ENCODE results near the gene TCFL5.

TCFL5 gene

DNA sequence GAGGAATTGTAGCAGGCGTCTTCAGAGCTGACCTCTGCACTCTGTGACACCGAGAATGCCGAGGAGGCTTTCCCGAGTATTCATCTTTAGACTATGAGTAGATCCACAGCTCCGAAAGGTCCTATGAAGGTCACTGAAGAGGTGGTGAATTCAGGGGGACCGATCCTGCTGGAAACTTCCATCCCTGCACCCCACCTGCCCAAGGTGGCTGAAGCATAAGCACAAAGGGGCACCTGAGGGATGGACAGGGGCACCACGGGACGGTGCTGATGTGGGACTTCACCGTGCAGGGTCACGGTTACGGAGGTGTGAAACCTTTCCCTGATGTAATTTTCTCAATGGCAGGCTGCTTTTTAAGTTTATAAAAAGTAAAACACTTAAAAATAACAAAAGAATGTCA is 40.3 kb upstream of the TCFL5 start:
- no peaks in the 10 kb centered on the region for H3K9me3 ChIP-seq (ENCODE audit: control insufficient read depth, low read length)
- 93 to 100% methylated on average over 5 to 6 of the region's 11 CpGs for WGBS, 2 experiments (ENCODE audit: insufficient coverage in 2 of 2)
- peaks cover 79% of the 10 kb centered on the region for H3K36me3 ChIP-seq (ENCODE audit: control insufficient read depth, insufficient read depth, low read length)
- no peak overlapping the region for H3K4me3 ChIP-seq (ENCODE audit: extremely low read depth, insufficient read depth, low read length, poor library complexity, severe bottlenecking)
- no peaks in the 10 kb centered on the region for H3K4me1 ChIP-seq (ENCODE audit: control insufficient read depth, insufficient read depth, low read length, poor library complexity, severe bottlenecking)
- H3K27ac ChIP-seq (ENCODE audit: low read depth, low read length, severe bottlenecking): no peak overlapping the region

DNA sequence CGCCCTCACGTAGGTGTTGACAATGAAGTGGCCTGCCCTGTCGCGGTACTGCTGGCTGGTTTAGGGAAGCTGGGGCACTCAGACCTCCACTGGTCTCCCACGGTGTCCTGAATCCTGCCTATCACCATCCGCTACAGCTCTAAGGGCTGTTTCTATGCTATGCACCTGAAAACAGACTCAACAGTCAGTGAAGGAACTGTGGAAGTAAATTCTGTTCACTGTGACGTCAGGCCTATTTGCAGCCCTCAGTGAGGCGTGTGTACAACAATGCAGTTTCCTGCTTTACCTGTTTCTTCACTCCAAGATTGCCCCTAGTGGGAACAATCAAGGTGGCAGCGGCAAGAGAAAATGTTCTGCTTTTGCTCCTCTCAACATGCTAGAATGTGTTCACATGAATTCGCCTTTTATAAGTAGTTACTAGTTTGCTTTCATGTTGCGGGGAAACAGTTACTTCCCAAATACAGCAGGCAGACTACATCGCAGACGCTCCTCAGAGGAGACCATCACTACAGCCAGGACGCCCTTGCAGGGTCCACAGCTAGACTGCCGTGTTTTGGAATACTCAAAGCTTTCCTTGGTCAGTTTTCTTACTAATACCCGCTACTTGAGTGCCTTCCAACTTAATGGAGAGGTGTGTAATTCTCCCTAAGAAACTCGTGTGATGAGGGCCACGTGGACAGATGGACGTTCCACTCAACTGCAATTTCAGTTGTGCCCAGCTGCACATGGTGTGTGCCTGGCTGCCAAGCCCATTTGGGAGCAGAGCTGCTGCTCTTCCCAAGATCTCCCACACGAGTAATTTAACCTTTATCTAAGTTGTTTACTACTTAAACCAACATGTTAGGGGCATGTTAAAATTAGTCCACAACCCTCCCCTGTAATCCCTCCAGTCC is 39.3 kb upstream of the TCFL5 start:
- no peak overlapping the region for H3K4me3 ChIP-seq (ENCODE audit: extremely low read depth, insufficient read depth, low read length, poor library complexity, severe bottlenecking)
- H3K36me3 ChIP-seq (ENCODE audit: control insufficient read depth, insufficient read depth, low read length): peaks cover 79% of the 10 kb centered on the region
- H3K9me3 ChIP-seq (ENCODE audit: control insufficient read depth, low read length): no peaks in the 10 kb centered on the region
- WGBS, 2 experiments (ENCODE audit: insufficient coverage in 2 of 2): 82 to 85% methylated on average over 19 to 20 of the region's 20 CpGs
- peak overlapping the region; percentile 71 for H3K27ac ChIP-seq (ENCODE audit: low read depth, low read length, severe bottlenecking)
- no peaks in the 10 kb centered on the region for H3K4me1 ChIP-seq (ENCODE audit: control insufficient read depth, insufficient read depth, low read length, poor library complexity, severe bottlenecking)

DNA sequence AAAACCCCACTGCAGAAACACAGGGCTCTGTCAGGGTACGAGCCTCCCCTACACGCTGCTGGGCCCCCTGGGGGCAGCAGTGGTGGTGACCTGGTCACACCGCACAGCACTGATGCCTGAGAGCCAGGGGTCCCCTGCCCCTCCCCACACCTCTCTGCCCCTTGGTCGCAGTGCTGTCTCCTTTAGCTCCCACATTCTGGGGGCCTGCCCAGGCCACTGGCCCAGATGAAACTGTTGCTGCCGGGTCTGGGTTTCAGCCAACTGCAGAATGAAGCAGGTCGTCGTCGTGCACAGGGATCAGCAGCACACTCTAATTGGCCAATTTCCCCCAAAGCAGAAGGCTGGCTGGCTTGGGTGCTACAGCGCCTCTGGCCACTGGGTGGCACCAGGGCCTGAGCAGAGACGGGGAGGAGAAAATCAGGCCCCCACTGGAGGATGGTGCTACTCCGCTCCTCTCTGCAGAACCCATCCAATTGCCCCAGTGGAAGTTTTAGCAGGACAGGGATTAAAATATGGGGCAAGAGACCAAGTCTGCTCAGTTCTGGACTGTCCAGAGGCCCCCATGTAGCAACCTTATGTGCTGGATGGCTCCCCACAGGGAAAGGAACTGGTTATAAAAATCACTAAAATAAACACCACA is 38.5 kb upstream of the TCFL5 start:
- no peak overlapping the region for H3K4me3 ChIP-seq (ENCODE audit: extremely low read depth, insufficient read depth, low read length, poor library complexity, severe bottlenecking)
- WGBS, 2 experiments (ENCODE audit: insufficient coverage in 2 of 2): 13 to 28% methylated on average over 7 to 10 of the region's 11 CpGs

DNA sequence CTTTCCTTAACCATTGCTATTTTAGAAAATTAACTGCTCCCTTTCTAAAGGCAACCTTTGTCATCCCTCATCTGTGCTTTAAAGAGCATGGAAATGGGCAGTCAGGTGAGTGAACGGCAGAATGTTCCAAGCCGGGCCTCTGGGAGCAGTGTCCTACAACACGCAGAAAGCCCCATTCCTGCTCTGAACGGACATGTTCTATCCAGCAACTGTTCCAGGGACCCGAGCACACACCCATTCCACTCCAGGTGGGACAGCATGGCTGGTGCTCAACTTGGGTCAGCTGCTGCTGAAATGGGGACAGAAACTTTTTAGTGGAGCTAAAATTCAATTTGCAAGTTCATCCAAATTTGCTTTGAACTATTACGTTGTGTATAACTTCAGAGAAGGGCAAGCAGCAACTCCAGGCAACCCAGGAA is 38.0 kb upstream of the TCFL5 start:
- Histone ChIP-seq H3K36me3 (ENCODE audit: control insufficient read depth, insufficient read depth, low read length) (peaks cover 79% of the 10 kb centered on the region), H3K4me3 (ENCODE audit: extremely low read depth, insufficient read depth, low read length, poor library complexity, severe bottlenecking) (no peak overlapping the region), H3K9me3 (ENCODE audit: control insufficient read depth, low read length) (no peaks in the 10 kb centered on the region), H3K27ac (ENCODE audit: low read depth, low read length, severe bottlenecking) (no peak overlapping the region), H3K4me1 (ENCODE audit: control insufficient read depth, insufficient read depth, low read length, poor library complexity, severe bottlenecking) (no peaks in the 10 kb centered on the region)
- 83 to 87% methylated on average over 2 to 3 of the region's 6 CpGs for WGBS, 2 experiments (ENCODE audit: insufficient coverage in 2 of 2)

More for the DNA sequence above, 38.5 kb upstream of the TCFL5 start:
- H3K27ac ChIP-seq (ENCODE audit: low read depth, low read length, severe bottlenecking): peak overlapping the region; percentile 71
- H3K9me3 ChIP-seq (ENCODE audit: control insufficient read depth, low read length): no peaks in the 10 kb centered on the region
- no peaks in the 10 kb centered on the region for H3K4me1 ChIP-seq (ENCODE audit: control insufficient read depth, insufficient read depth, low read length, poor library complexity, severe bottlenecking)
- H3K36me3 ChIP-seq (ENCODE audit: control insufficient read depth, insufficient read depth, low read length): peaks cover 78% of the 10 kb centered on the region

DNA sequence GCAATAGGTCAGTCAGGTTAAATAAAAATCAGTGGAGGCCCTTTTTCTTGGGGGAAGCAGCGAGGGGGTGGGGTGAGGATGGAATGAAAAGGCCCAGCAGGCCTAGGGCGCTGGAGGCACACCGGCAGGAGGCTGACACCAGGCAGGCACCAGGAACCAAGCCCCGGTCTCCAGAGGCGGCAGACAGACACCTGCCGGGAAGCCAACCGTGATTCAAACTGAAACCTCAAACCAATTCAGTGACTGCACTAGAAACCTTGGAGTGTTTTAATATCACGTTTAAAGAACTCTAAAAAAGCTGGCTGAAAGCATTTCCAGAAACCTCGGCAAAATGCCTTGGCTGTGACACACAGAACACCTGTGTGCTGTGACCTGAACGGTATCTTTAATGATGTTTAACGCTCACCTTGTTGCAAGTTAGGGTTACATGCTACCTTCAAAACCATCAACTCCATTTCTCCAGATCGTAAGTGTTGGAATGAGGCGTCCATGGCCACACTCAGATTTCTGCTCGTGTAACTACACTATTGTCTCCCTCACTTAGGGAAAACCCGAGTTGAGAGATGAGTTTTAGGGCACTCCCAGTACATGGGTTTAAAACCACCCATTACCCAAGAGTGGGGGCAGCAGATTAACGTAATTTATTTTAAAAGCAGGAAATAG is 37.5 kb upstream of the TCFL5 start:
- Histone ChIP-seq H3K27ac (ENCODE audit: low read depth, low read length, severe bottlenecking) (no peak overlapping the region), H3K4me1 (ENCODE audit: control insufficient read depth, insufficient read depth, low read length, poor library complexity, severe bottlenecking) (no peaks in the 10 kb centered on the region), H3K9me3 (ENCODE audit: control insufficient read depth, low read length) (no peaks in the 10 kb centered on the region), H3K4me3 (ENCODE audit: extremely low read depth, insufficient read depth, low read length, poor library complexity, severe bottlenecking) (no peak overlapping the region), H3K36me3 (ENCODE audit: control insufficient read depth, insufficient read depth, low read length) (peaks cover 79% of the 10 kb centered on the region)
- 79 to 84% methylated on average over 11 to 14 of the region's 16 CpGs for WGBS, 2 experiments (ENCODE audit: insufficient coverage in 2 of 2)

DNA sequence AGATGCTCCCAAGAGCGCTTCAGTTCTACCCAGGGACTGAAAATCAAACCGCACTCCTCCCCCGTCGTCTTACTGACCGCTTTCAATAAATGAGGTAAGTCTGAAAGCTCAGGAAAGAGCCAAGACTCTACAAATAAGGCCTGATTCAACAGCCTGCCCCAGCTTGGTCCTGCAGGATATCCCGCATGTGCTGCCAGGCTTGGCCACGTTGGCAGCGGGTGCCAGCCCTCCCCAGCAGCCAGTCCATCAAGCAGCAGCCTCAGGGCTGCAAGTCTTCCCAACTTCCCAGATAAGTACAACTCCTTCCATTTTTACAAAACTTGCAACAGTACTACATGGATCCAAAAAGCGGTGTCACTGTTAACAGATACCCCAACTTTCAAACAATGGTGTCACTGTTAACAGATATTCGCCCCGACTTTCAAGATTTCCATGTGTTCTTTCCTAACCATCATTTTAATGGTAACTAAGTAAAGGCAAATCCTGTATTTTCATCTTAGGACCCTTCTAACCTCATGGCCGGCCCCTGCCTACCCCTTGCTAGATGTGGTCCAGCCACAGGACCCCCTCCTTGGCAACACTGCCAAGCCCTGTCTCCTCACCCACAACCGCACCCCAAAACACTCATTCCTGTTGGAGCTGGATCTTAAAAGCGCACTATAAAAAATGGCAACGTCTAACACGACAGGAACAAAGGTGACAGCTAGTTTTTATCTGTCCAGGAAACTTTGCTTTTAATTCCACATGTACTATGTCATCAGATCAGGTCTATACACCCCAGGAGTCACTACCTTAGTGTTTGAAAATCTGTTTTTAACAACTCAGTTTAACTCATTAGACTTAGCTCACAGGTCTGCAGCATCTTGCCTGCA is 36.7 kb upstream of the TCFL5 start:
- Histone ChIP-seq H3K9me3 (ENCODE audit: control insufficient read depth, low read length) (no peaks in the 10 kb centered on the region), H3K4me1 (ENCODE audit: control insufficient read depth, insufficient read depth, low read length, poor library complexity, severe bottlenecking) (no peaks in the 10 kb centered on the region), H3K36me3 (ENCODE audit: control insufficient read depth, insufficient read depth, low read length) (peaks cover 79% of the 10 kb centered on the region), H3K27ac (ENCODE audit: low read depth, low read length, severe bottlenecking) (no peak overlapping the region), H3K4me3 (ENCODE audit: extremely low read depth, insufficient read depth, low read length, poor library complexity, severe bottlenecking) (no peak overlapping the region)
- WGBS, 2 experiments (ENCODE audit: insufficient coverage in 2 of 2): 98 to 99% methylated on average over 14 to 15 of the region's 16 CpGs

DNA sequence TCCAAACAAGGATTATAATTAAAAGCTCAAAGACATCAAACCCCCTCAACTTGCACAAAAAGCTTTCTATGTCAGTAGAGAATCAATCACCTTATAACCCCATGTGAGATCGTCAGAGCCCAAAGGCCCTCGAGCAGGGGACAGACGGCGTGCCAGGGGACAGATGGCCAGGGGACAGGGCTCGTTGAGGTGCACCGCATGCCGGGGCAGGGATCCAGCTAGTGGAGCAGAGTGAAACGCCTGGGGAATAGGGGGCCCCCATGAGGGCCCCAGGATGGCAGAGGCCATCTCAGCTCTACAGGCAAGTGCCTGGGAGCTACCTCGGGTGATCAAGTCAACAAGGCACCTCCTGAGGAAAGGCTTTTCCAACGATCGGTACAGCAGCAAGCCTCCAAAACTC is 36.0 kb upstream of the TCFL5 start:
- no peak overlapping the region for H3K27ac ChIP-seq (ENCODE audit: low read depth, low read length, severe bottlenecking)
- H3K4me1 ChIP-seq (ENCODE audit: control insufficient read depth, insufficient read depth, low read length, poor library complexity, severe bottlenecking): no peaks in the 10 kb centered on the region
- H3K9me3 ChIP-seq (ENCODE audit: control insufficient read depth, low read length): no peaks in the 10 kb centered on the region
- peaks cover 79% of the 10 kb centered on the region for H3K36me3 ChIP-seq (ENCODE audit: control insufficient read depth, insufficient read depth, low read length)
- 91 to 94% methylated on average over 4 to 7 of the region's 11 CpGs for WGBS, 2 experiments (ENCODE audit: insufficient coverage in 2 of 2)
- H3K4me3 ChIP-seq (ENCODE audit: extremely low read depth, insufficient read depth, low read length, poor library complexity, severe bottlenecking): no peak overlapping the region

DNA sequence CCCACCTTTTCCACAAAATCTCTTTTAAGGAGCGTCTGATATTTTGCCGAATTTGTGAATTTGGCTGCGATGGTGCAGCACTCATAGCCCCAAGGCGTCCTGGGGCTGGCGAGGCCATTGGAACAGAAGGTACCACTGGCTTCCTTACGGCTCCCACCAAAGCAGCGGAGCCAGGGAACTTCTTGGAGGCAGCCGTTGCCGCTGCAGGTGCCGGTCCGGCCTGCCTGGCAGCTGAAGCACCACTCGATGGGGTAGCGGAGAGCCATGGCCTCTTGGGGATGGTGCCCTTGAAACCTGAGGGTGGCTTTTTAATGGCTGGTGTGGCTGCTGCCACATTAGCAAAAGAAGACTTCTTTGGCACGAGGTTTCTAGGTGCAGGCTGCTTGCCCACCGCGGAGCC is 34.9 kb upstream of the TCFL5 start:
- 97 to 98% methylated on average over 14 to 15 of the region's 16 CpGs for WGBS, 2 experiments (ENCODE audit: insufficient coverage in 2 of 2)
- Histone ChIP-seq H3K9me3 (ENCODE audit: control insufficient read depth, low read length) (no peaks in the 10 kb centered on the region), H3K4me1 (ENCODE audit: control insufficient read depth, insufficient read depth, low read length, poor library complexity, severe bottlenecking) (peaks cover 8% of the 10 kb centered on the region), H3K27ac (ENCODE audit: low read depth, low read length, severe bottlenecking) (no peak overlapping the region), H3K36me3 (ENCODE audit: control insufficient read depth, insufficient read depth, low read length) (peaks cover 79% of the 10 kb centered on the region), H3K4me3 (ENCODE audit: extremely low read depth, insufficient read depth, low read length, poor library complexity, severe bottlenecking) (no peak overlapping the region)

DNA sequence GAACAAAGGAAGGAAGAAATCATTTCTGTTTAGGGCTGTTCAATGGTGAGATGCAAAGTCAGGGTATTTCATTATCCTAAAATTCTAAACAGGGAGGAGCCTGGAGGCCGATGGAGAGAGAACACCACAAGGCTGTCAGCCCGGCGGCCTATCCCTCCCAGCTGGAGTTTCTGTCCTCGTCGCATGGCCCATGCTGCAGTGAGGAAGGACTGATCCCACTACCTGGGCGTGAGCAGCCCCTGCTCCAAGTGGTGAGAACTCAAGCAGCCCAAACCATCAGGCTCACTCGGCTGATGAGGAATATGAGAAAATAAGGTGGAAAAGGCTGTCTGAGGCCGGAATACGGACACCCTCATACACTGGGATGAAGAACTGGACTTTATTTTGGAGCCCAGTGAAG is 33.9 kb upstream of the TCFL5 start:
- no peaks in the 10 kb centered on the region for H3K9me3 ChIP-seq (ENCODE audit: control insufficient read depth, low read length)
- H3K27ac ChIP-seq (ENCODE audit: low read depth, low read length, severe bottlenecking): no peak overlapping the region
- peaks cover 83% of the 10 kb centered on the region for H3K36me3 ChIP-seq (ENCODE audit: control insufficient read depth, insufficient read depth, low read length)
- no peak overlapping the region for H3K4me3 ChIP-seq (ENCODE audit: extremely low read depth, insufficient read depth, low read length, poor library complexity, severe bottlenecking)
- peaks cover 15% of the 10 kb centered on the region for H3K4me1 ChIP-seq (ENCODE audit: control insufficient read depth, insufficient read depth, low read length, poor library complexity, severe bottlenecking)
- WGBS, 2 experiments (ENCODE audit: insufficient coverage in 2 of 2): 96 to 100% methylated on average over 6 to 8 of the region's 9 CpGs

DNA sequence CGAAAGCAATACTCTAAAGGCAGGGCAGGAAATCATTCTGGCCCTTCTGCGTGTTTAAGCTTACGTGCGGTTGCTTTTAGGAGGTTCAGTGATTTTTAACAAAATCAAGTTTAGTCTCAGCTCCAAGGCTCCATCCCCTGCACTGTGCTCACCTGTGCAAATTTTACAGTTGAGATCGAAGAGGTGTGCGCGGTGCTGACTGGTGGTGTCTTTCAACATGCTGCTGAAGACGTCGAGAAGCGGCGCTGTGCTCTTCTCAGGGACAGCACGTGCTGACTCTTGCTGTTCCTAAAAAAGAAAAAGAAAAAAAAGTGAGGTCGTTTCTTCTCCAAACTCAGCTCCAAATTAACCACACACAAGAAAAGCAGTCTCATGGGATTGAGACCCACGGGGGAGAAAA is 32.6 kb upstream of the TCFL5 start:
- no peak overlapping the region for H3K4me3 ChIP-seq (ENCODE audit: extremely low read depth, insufficient read depth, low read length, poor library complexity, severe bottlenecking)
- H3K9me3 ChIP-seq (ENCODE audit: control insufficient read depth, low read length): no peaks in the 10 kb centered on the region
- WGBS, 2 experiments (ENCODE audit: insufficient coverage in 2 of 2): 88 to 98% methylated on average over 8 to 12 of the region's 14 CpGs

More for the DNA sequence above, 32.6 kb upstream of the TCFL5 start:
- H3K4me1 ChIP-seq (ENCODE audit: control insufficient read depth, insufficient read depth, low read length, poor library complexity, severe bottlenecking): peaks cover 15% of the 10 kb centered on the region
- no peak overlapping the region for H3K27ac ChIP-seq (ENCODE audit: low read depth, low read length, severe bottlenecking)
- peaks cover 95% of the 10 kb centered on the region for H3K36me3 ChIP-seq (ENCODE audit: control insufficient read depth, insufficient read depth, low read length)
